BE2C (cell line): ENCODE data around the gene SDR39U1.
A peak's percentile ranks its signal among the peaks of the same experiment; 100 is the strongest.

ENCODE experiments used
- DNase-seq: peaks from one replicate; pipeline ENCODE4 v3.0.0-alpha.2; 2020
- H3K27me3 ChIP-seq: fragments of 250-450 bp; sonication (Bioruptor Pico); 2 replicates; pipeline ENCODE4 v1.5.1; 2020; ENCODE audit warnings: mild to moderate bottlenecking
- H3K36me3 ChIP-seq: fragments of 250-450 bp; sonication (Bioruptor Pico); 2 replicates; pipeline ENCODE4 v1.5.1; 2020; ENCODE audit warnings: mild to moderate bottlenecking
- H3K4me1 ChIP-seq: fragments of 250-450 bp; sonication (Bioruptor Pico); 2 replicates; pipeline ENCODE4 v1.5.1; 2020
- H3K4me3 ChIP-seq: 2 replicates; pipeline ENCODE4 v1.5.1; 2011; ENCODE audit warnings: low read depth, low read length
- H3K9me3 ChIP-seq: fragments of 250-450 bp; sonication (Bioruptor Pico); 2 replicates; pipeline ENCODE4 v1.5.1; 2020
- TF ChIP-seq, protein P1 (sequence below): IDR thresholded peaks from 2 replicates; pipeline ENCODE4 v1.5.1; 2012; ENCODE audit warnings: mild to moderate bottlenecking, low read depth, low read length

The SDR39U1 gene

DNA sequence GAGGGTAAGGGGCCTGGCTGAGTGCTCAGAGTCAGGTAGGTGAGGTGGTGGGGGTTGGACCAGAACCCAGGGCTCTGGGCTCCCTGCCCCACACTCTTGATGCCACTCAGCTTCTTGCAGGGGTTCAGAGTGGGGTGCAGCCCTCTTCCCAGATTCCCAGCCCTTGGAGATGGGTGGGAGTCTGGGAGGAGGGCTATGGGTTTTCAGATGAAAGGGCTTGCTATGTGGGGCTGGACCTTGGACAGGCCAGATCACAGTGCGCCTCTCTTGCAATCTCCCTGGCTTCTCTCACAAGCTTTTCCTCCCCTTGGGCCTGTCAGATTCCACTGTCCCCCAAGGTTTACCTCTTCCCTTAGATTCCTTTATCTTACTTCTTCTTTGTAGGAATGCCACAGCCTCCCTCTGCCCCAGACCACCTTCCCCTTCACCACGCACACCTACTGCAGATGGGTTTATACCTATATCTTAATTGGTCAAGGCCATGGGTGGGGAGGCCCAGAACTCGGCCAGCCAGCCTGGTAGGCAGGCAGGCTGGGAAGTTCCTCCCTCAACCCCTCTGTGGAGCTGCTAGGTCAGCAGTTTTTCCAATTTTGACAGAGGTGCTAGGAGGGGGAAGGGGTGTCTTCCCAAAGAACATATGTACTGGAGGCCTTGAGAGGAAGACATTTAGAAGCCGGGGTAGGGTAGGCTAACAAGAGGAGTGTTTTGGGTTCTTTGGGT lies 42.4 kb downstream of the SDR39U1 start:
- Histone ChIP-seq H3K4me1 (peaks cover 3% of the 10 kb centered on the region; the same call in 1 of the 2 replicates), H3K4me3 (no peak overlapping the region), H3K9me3 (no peaks in the 10 kb centered on the region), H3K27me3 (no peaks in the 10 kb centered on the region), H3K36me3 (no peaks in the 10 kb centered on the region)
- no peak for DNase-seq
- TF ChIP-seq, protein P1, sequence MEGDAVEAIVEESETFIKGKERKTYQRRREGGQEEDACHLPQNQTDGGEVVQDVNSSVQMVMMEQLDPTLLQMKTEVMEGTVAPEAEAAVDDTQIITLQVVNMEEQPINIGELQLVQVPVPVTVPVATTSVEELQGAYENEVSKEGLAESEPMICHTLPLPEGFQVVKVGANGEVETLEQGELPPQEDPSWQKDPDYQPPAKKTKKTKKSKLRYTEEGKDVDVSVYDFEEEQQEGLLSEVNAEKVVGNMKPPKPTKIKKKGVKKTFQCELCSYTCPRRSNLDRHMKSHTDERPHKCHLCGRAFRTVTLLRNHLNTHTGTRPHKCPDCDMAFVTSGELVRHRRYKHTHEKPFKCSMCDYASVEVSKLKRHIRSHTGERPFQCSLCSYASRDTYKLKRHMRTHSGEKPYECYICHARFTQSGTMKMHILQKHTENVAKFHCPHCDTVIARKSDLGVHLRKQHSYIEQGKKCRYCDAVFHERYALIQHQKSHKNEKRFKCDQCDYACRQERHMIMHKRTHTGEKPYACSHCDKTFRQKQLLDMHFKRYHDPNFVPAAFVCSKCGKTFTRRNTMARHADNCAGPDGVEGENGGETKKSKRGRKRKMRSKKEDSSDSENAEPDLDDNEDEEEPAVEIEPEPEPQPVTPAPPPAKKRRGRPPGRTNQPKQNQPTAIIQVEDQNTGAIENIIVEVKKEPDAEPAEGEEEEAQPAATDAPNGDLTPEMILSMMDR: no peak

DNA sequence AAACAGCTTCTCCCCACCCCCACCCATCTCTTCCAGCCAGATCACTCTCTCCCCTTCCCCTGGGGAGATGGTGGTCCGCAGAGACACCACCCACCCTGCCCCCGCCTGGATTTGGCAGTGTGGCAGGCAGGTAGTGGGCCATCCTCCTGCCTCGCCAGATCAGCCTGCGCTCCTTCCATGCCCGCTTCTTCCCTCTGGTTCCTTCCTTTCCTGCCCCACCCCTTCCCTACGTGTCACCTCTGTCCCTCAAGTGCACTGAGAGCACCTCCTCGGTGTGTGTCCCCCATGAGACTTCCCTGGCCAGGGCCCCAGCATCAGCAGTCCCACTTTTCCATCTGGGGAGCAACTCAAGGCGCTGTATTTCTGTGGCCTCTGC lies 43.1 kb downstream of the SDR39U1 start:
- Histone ChIP-seq H3K27me3 (no peaks in the 10 kb centered on the region), H3K9me3 (no peaks in the 10 kb centered on the region), H3K4me3 (peak overlapping the region; percentile 59), H3K36me3 (no peaks in the 10 kb centered on the region), H3K4me1 (peaks cover 3% of the 10 kb centered on the region; the same call in 1 of the 2 replicates)
- TF ChIP-seq, protein P1: no peak
- DNase-seq: no peak

DNA sequence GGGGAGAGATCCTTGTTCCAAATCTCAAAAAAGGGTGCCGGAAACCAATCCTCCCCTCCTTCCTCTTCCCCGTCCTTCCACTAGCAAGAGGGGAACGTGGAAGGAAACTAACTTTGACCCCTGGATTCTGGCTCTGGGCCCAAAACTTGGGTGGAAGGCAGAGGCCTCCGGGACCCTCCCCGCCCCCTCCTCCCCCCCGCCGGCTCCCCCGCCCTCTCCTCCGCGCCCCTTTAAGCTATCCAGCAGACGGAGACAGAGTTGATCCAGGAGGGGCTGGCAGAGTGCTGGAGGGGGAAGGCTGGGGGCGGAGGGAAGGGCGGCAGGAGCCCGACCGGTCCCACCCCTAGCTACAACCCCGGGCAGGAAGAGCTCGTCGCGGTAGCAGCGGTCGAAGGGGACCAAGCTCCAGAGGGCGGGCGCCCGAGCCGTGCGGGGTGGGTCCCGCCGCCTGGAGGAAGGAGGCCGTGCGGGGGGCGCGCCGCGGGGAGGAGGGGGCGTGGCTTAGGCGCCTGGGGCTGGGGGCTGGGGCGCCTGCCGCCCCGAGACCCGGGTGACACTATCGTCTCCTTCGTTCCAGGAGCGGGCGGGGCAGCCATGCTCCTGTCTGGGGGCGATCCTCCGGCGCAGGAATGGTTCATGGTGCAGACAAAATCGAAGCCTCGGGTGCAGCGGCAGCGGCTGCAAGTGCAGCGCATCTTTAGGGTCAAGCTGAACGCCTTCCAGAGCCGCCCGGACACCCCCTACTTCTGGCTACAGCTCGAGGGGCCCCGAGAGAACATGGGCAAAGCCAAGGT lies 43.7 kb downstream of the SDR39U1 start, which contains the start of gene NYNRIN:
TSS of gene NYNRIN (plus strand) at position 351 of the 794 bp plus-strand sequence. CDS start at position 595, 244 bp downstream.
- TF ChIP-seq, protein P1: no peak
- Histone ChIP-seq H3K27me3 (no peaks in the 10 kb centered on the region), H3K4me3 (peak within 1 kb of the TSS; percentile 59), H3K36me3 (no peaks in the 10 kb centered on the region), H3K9me3 (no peaks in the 10 kb centered on the region), H3K4me1 (peaks cover 3% of the 10 kb centered on the region; the same call in 1 of the 2 replicates)
- DNase-seq: peak; percentile 67

DNA sequence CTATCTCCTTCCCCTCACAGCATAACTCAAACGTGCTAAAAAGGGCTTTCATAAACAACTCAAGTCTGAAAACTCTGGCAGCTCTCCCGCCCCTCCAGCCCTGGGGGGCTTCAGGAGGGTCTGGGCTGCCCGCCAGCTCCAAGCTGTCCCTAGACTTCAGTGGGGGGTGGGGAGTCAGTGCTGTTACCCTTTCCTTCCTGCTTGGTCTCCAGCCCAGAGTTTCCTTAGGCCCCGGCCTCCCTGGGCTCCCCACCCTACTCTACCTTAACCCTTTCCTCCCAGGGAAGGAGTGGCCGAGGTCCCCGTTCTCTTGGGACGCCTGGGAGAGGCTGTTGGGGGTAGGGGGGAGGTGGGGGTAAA lies 44.3 kb downstream of the SDR39U1 start:
- H3K4me1 ChIP-seq: peaks cover 3% of the 10 kb centered on the region; the same call in 1 of the 2 replicates
- TF ChIP-seq, protein P1: no peak
- no peaks in the 10 kb centered on the region for H3K27me3 ChIP-seq
- DNase-seq: no peak
- H3K36me3 ChIP-seq: no peaks in the 10 kb centered on the region
- H3K4me3 ChIP-seq: no peak overlapping the region
- no peaks in the 10 kb centered on the region for H3K9me3 ChIP-seq

DNA sequence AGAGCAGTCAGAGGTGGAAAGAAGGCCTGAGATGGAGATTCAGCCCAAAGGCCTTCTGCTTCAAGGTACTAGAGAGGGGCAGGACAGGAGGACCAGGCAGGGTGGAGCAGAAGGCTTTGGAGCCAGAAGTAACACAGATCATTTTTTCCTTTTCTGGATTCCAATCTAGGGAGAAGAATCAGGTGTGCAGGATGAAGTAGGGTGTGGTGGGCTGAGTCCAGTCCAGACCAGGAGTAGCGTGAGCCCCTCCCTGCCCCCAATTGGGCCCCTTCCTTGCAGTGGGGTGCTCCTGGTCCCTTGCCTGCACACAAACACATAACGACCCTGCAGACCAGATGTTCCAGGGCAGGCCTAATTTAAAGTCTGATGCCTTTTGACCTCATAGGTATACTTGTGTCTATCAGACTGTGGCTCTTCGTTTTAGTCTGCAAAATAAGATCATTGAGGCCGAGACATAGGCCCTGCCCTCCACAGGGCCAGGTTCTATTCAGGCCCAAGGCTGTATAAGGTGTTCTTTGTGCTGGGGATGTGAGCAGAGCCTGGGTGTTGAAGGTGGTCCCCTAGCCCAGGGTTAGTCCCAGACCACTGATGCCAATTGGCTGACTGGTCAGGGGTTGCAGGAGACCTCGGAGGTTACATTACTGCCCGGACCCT lies 44.8 kb downstream of the SDR39U1 start:
- peaks cover 3% of the 10 kb centered on the region; the same call in 1 of the 2 replicates for H3K4me1 ChIP-seq
- DNase-seq: no peak
- no peaks in the 10 kb centered on the region for H3K27me3 ChIP-seq
- no peaks in the 10 kb centered on the region for H3K36me3 ChIP-seq
- TF ChIP-seq, protein P1: no peak
- no peak overlapping the region for H3K4me3 ChIP-seq
- H3K9me3 ChIP-seq: no peaks in the 10 kb centered on the region
